HUES6 (cell line): ENCODE data around the gene TDRD9.
A peak's percentile ranks its signal among the peaks of the same experiment; 100 is the strongest.

Experiments used
- H3K27ac ChIP-seq: 2 replicates; pipeline ENCODE4 v1.7.0; 2013; ENCODE audit warnings: low read depth, mild to moderate bottlenecking, low read length, inconsistent platforms
- H3K27me3 ChIP-seq: 2 replicates; pipeline ENCODE4 v1.6.1; 2013; ENCODE audit warnings: low read length; ENCODE audit not compliant: control insufficient read depth, insufficient read depth
- H3K36me3 ChIP-seq: 2 replicates; pipeline ENCODE4 v1.6.1; 2013; ENCODE audit warnings: low read length; ENCODE audit not compliant: control insufficient read depth, insufficient read depth
- H3K4me1 ChIP-seq: 2 replicates; pipeline ENCODE4 v1.6.1; 2013; ENCODE audit warnings: low read length; ENCODE audit not compliant: control insufficient read depth, insufficient read depth
- H3K4me3 ChIP-seq: 2 replicates; pipeline ENCODE4 v1.5.1; 2013; ENCODE audit warnings: low read depth, low read length
- H3K9ac ChIP-seq: one replicate; pipeline ENCODE4 v1.6.1; 2013; ENCODE audit warnings: mild to moderate bottlenecking, low read length
- H3K9me3 ChIP-seq: 2 replicates; pipeline ENCODE4 v1.6.1; 2013; ENCODE audit warnings: low read depth, low read length; ENCODE audit not compliant: control insufficient read depth, insufficient read depth

Gene TDRD9

GRCh38 chr14:104075530-104076151 lies 147.4 kb downstream of the TDRD9 start:
- Histone ChIP-seq H3K9me3 (peaks cover 14% of the 10 kb centered on the region), H3K27ac (no peak overlapping the region), H3K4me3 (no peak overlapping the region), H3K36me3 (no peaks in the 10 kb centered on the region), H3K27me3 (no peaks in the 10 kb centered on the region), H3K4me1 (no peaks in the 10 kb centered on the region), H3K9ac (no peak overlapping the region)

- Histone ChIP-seq H3K36me3 (no peaks in the 10 kb centered on the region), H3K9me3 (peaks cover 14% of the 10 kb centered on the region), H3K4me1 (no peaks in the 10 kb centered on the region), H3K4me3 (no peak overlapping the region), H3K9ac (no peak overlapping the region), H3K27me3 (no peaks in the 10 kb centered on the region), H3K27ac (no peak overlapping the region)
Observed at GRCh38 chr14:104076743-104077142, 148.5 kb downstream of the TDRD9 start.

- Histone ChIP-seq H3K9me3 (peaks cover 10% of the 10 kb centered on the region), H3K27ac (no peak overlapping the region), H3K27me3 (no peaks in the 10 kb centered on the region), H3K9ac (no peak overlapping the region), H3K4me1 (no peaks in the 10 kb centered on the region), H3K4me3 (no peak overlapping the region), H3K36me3 (no peaks in the 10 kb centered on the region)
Observed at GRCh38 chr14:104078031-104078455, 149.8 kb downstream of the TDRD9 start.

- no peak overlapping the region for H3K4me3 ChIP-seq
- no peaks in the 10 kb centered on the region for H3K27me3 ChIP-seq
- no peaks in the 10 kb centered on the region for H3K36me3 ChIP-seq
- H3K27ac ChIP-seq, result no peak overlapping the region
- H3K9ac ChIP-seq, result no peak overlapping the region
- H3K4me1 ChIP-seq, result no peaks in the 10 kb centered on the region
- H3K9me3 ChIP-seq, result no peaks in the 10 kb centered on the region
Observed at GRCh38 chr14:104080376-104081260, 152.4 kb downstream of the TDRD9 start.

GRCh38 chr14:104081261-104081835 lies 153.1 kb downstream of the TDRD9 start:
- H3K27ac ChIP-seq, result no peak overlapping the region
- H3K4me3 ChIP-seq, result no peak overlapping the region
- no peak overlapping the region for H3K9ac ChIP-seq
- H3K27me3 ChIP-seq, result peaks cover 6% of the 10 kb centered on the region
- no peaks in the 10 kb centered on the region for H3K9me3 ChIP-seq
- no peaks in the 10 kb centered on the region for H3K36me3 ChIP-seq
- H3K4me1 ChIP-seq, result no peaks in the 10 kb centered on the region; the same call in 1 of the 2 replicates

- Histone ChIP-seq H3K9ac (no peak overlapping the region), H3K9me3 (no peaks in the 10 kb centered on the region), H3K27me3 (peaks cover 8% of the 10 kb centered on the region), H3K27ac (no peak overlapping the region), H3K36me3 (no peaks in the 10 kb centered on the region), H3K4me3 (no peak overlapping the region), H3K4me1 (no peaks in the 10 kb centered on the region; the same call in 1 of the 2 replicates)
Observed at GRCh38 chr14:104081951-104082464, 153.8 kb downstream of the TDRD9 start.

GRCh38 chr14:104082807-104083206 lies 154.6 kb downstream of the TDRD9 start:
- Histone ChIP-seq H3K9me3 (no peaks in the 10 kb centered on the region), H3K36me3 (no peaks in the 10 kb centered on the region), H3K9ac (no peak overlapping the region), H3K27ac (no peak overlapping the region), H3K27me3 (peaks cover 11% of the 10 kb centered on the region), H3K4me1 (no peaks in the 10 kb centered on the region; the same call in 1 of the 2 replicates), H3K4me3 (no peak overlapping the region)

GRCh38 chr14:104084251-104085002 lies 156.2 kb downstream of the TDRD9 start:
- no peak overlapping the region for H3K27ac ChIP-seq
- H3K4me3 ChIP-seq, result peak overlapping the region; percentile 10; the same call in 1 of the 2 replicates
- H3K9ac ChIP-seq, result no peak overlapping the region
- H3K36me3 ChIP-seq, result no peaks in the 10 kb centered on the region
- H3K27me3 ChIP-seq, result peaks cover 11% of the 10 kb centered on the region
- no peaks in the 10 kb centered on the region for H3K9me3 ChIP-seq
- no peaks in the 10 kb centered on the region; the same call in 1 of the 2 replicates for H3K4me1 ChIP-seq

GRCh38 chr14:104085032-104085888 lies 157.0 kb downstream of the TDRD9 start, which contains the start of gene ASPG:
Gene ASPG (plus strand): TSS chr14:104085700. CDS start chr14:104085771, 71 bp downstream.
- H3K36me3 ChIP-seq, result no peaks in the 10 kb centered on the region
- H3K4me1 ChIP-seq, result no peaks in the 10 kb centered on the region; the same call in 1 of the 2 replicates
- H3K9ac ChIP-seq, result no peak within 1 kb of the TSS
- peak within 1 kb of the TSS; percentile 54 for H3K4me3 ChIP-seq
- H3K27me3 ChIP-seq, result peaks cover 11% of the 10 kb centered on the region
- H3K27ac ChIP-seq, result no peak within 1 kb of the TSS
- no peaks in the 10 kb centered on the region for H3K9me3 ChIP-seq

- Histone ChIP-seq H3K9ac (no peak overlapping the region), H3K4me1 (no peaks in the 10 kb centered on the region; the same call in 1 of the 2 replicates), H3K27me3 (peaks cover 11% of the 10 kb centered on the region), H3K27ac (no peak overlapping the region), H3K36me3 (no peaks in the 10 kb centered on the region), H3K9me3 (no peaks in the 10 kb centered on the region), H3K4me3 (peak overlapping the region; percentile 54)
Observed at GRCh38 chr14:104085889-104086201, 157.6 kb downstream of the TDRD9 start.
